Sciatic nerve (tissue), 2 donors: ENCODE measurements around the gene NANOGP8. TPM values are rescaled to one million over a fixed set of nuclear protein-coding genes. Genes with fewer than 3 reads are reported as not detected.

Experiments used
- ATAC-seq: fragments of 200-7000 bp; cut with Tn5 transposase; one replicate; pipeline ENCODE4 v1.9.1; 2020; ENCODE audit warnings: mild to moderate bottlenecking, moderate library complexity
- DNase-seq: peaks from one replicate; pipeline ENCODE4 v3.0.0-alpha.2; 2020; ENCODE audit warnings: low spot score
- intact Hi-C: fragments of 100-400 bp; cut with DNase I; formaldehyde crosslinking; loops from one replicate; pipeline ENCODE4 v1.14.2; 2022
- total RNA-seq: library from RNA; stranded (reverse); fragmentation: NEBNext Ultra II Directional; extraction: Animal tissue kit (Norgen Biotek cat#: 25700); gene quantifications from one replicate; pipeline ENCODE4 v1.2.1, GENCODE V29; 2021
- donor health status: DM: no; HTN: no; CAD: no.
- donor health status: DM: no; HTN: no; CAD: no.

The NANOGP8 gene
- total RNA-seq, 1 donor from 2014 or later, result 0.98 TPM

- intact Hi-C loops, result no loop called here
- ATAC-seq, result no peak
- DNase-seq, result no peak
Observed at GRCh38 chr15:35064576-35065190, 20.4 kb downstream of the NANOGP8 start.

DNA sequence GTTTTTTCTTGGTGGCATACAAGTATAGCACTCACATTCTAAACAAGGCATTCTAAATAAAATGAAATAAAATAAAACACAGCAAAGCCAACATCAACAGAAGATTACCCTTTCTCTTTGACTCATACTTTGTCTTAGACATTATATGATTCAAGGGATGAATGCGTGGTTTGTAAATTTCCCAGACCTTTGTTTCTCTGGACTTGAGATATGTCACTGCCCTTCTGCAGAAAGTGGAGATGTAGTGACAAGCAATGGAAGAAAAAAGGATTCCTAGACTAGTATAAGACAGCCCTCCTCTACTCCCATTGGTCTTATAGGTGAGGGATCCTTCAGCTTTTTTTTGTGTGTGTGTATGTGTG is 22.4 kb downstream of the NANOGP8 start:
- ATAC-seq (no peak), DNase-seq (no peak)
- intact Hi-C loops, result no loop called here

DNA sequence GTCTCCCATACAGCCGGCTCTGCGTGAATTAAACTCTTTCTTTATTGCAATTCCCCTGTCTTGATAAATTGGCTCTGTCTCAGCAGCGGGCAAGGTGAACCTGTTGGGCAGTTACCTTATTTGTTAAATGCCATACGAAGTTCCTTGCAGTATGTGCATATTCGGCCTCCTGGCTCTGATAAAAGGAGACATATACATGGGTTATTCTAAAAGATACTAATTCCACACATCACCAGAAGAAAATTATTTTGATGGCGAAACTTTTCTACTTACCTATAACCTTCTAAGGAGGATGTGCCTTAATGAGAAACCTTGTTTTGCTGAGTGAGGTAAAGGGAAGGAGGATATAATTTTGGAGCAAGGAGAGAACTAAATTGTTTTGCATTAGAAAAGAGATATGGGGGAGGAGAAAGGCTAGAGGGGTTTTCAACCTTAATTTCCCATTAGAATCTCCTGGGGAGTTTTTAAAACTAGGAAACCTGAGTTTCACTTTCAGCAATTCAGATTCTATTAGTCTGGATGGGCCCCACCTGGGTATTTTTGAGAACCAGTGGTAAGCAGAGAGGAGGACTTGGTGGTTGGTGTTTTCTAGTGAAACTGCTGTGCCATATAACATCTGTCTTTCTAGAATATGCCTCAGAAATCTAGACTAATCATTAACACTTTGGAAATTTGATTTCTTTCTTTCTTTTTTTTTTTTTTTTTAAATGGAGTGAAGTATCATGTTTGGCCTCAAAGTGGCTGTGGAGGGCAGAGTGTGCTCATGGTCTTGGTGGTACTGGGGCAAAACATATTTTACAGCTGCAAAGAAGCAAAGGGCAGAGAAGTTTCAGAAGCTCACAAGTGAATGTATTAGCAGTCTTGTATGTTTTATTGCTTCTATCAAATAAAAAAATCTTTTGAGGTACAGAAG is 23.0 kb downstream of the NANOGP8 start:
- DNase-seq (no peak), ATAC-seq (no peak)
- intact Hi-C loops, result no loop called here

GRCh38 chr15:35061161-35061824 is 23.8 kb downstream of the NANOGP8 start:
- ATAC-seq (no peak), DNase-seq (no peak)
- intact Hi-C loops, result no loop called here

DNA sequence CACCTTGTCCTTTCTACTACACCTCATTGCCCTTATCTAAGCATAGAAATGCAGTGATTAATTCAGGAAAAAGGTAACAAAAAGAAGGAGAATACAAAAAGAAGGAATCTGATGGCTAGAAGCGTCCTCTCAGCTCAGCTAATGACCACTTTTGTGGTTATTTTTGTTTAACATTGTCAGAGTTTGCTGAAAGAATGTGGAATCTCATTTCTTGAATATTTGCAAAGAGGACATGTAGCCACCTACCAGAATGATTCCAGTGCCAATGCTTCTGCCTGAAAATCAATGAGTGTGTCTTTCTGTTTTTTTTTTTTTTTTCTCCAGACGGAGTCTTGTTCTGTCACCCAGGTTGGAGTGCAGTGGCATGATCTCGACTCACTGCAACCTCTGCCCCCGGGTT is 24.5 kb downstream of the NANOGP8 start:
- ATAC-seq, result no peak
- intact Hi-C loops, result no loop called here

DNA sequence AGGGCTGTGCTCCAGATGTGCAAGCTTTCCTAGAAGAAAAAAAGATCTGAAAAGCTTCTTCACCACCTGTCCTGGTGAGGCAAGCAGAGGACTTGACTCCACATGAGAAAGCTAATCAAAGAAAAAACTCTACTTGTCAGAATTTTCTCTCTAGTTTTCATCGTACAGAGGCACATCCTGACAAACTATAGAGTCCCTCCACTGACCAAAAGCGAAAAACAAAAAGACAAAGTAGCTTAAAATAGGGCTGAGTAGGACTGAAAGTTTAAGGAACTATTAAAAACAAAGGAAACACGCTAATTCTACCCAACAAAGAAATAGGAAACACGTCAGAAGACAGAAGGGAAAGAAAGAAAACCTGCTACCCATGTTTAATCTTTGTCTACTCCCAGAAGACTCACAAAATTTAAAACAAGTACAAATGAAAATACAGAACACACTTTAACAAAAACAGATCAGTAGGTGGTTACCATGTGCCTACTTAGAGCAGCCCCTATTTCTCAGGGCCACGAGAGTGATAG is 26.5 kb downstream of the NANOGP8 start:
- intact Hi-C loops, result no loop called here
- DNase-seq (no peak), ATAC-seq (no peak)

More for the DNA sequence above, 24.5 kb downstream of the NANOGP8 start:
- no peak for DNase-seq

- intact Hi-C loops, result no loop called here
- ATAC-seq, result no peak
- no peak for DNase-seq
Observed at GRCh38 chr15:35055416-35056105, 29.5 kb downstream of the NANOGP8 start.

DNA sequence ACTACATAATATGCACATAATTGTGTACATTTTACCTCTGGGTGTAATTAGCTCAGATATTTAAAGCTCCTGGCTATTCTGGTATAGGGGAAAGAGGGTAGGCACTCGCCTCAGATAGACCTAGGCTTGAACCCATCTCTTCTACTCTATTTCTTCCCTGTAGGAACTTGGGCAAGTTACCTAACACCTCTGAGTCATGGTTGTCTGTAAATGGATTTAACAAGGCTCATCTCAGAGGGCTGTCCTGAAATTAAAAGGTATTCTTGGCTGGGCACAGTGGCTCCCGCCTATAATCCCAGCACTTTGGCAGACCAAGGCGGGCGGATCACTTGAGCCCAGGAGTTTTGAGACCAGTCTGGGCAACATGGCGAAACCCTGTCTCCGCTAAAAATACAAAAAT is 30.7 kb downstream of the NANOGP8 start:
- intact Hi-C loops, result no loop called here

DNA sequence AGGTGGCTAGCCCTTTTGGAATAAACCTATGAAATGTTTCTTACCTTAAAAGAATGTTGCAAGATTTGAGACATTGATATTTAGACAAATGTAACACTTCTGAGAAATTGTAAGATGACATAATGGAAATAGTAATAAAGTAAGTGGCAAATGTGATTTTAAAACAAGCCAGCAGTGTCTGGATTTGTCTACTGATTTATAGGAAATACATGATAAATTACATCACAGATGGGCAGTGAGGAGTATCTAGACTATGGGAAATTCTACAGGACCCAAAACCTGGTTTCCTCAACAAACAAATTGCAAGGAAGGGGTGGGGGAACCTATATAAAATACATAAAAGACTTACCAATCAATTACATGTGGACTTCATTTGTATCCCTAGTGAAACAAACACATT is 37.1 kb downstream of the NANOGP8 start:
- ATAC-seq, result no peak

More for the DNA sequence above, 30.7 kb downstream of the NANOGP8 start:
- DNase-seq (no peak), ATAC-seq (no peak)

GRCh38 chr15:35047528-35047927 is 37.6 kb downstream of the NANOGP8 start:
- ATAC-seq, result no peak

More for the DNA sequence above, 37.1 kb downstream of the NANOGP8 start:
- intact Hi-C loops, result no loop called here
- no peak for DNase-seq

DNA sequence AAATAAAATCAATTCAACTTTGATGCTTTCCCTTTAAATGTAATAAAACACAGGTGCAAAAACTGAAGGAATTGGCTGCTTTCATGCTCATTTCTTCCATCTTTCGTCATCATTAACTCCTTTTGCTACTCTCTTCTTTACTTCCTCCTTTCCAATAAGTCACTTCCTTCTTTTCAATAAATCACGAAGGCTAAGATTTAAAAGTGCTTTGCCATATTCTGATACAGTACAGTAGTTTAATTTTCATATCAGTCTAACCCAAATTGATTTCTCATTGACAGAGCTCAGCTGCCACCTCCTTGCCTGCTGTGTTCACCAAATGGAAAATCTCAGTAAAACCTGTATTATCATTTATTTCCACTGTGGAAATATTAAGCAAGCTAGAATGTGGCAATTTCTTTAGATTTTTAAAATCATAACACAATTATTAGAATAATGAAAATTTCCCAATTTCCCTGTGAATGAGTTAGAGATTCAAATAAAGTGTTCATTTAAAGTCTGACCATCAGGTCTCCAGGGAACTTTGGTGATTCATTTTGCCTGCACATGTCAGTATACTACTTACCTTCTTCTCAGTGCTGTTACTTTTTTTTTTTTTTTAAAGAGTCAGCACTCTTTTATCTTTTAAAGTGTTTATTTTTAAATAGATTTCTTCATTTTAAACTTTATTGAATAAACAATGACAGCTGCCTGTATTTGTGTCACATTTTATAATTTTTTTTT is 41.6 kb downstream of the NANOGP8 start:
- DNase-seq (no peak), ATAC-seq (no peak)
- intact Hi-C loops, result no loop called here

More at GRCh38 chr15:35047528-35047927, 37.6 kb downstream of the NANOGP8 start:
- DNase-seq, result no peak
- intact Hi-C loops, result no loop called here

DNA sequence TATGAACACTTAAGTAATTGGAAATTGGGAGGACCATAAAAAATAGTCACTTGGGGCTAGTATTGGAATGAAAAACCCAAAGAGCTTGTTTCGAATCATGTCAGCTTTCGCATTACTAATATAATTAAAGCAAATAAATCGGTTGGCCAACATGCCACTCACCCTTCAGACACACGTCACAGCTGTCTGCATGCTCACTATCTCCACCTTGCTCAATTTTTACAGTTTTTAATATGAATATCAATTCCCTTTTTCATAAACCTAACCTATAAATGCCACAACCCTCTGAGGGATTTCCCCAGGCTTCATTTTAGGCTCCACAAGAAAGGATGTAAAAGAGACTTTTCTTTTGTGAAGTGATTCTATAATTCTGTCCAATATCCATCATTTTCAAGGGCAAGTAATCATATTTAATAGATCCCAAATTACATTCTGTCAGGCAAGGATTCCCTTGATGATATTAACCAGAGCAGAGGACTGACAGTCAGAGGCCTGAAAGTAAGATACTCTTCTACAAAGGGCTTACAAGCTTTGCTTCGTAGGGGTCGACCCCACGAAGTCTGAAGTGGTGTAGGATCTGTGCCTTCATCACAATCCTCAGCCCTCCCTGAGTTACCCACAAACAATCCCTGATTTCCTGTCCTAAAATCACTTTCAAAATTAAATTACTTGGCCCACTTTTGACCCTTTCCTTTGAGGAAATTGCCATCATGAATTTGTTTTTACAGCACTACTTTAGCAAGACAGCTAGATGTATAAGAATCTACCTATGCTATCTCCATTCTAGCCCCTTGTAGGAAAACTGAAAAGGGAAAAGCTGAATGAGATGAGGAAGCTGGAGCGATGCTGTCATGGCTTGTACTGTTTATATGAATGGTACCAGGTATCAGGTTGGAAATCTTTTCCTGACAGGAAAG is 44.5 kb downstream of the NANOGP8 start:
- intact Hi-C loops, result no loop called here
- ATAC-seq (no peak), DNase-seq (no peak)

DNA sequence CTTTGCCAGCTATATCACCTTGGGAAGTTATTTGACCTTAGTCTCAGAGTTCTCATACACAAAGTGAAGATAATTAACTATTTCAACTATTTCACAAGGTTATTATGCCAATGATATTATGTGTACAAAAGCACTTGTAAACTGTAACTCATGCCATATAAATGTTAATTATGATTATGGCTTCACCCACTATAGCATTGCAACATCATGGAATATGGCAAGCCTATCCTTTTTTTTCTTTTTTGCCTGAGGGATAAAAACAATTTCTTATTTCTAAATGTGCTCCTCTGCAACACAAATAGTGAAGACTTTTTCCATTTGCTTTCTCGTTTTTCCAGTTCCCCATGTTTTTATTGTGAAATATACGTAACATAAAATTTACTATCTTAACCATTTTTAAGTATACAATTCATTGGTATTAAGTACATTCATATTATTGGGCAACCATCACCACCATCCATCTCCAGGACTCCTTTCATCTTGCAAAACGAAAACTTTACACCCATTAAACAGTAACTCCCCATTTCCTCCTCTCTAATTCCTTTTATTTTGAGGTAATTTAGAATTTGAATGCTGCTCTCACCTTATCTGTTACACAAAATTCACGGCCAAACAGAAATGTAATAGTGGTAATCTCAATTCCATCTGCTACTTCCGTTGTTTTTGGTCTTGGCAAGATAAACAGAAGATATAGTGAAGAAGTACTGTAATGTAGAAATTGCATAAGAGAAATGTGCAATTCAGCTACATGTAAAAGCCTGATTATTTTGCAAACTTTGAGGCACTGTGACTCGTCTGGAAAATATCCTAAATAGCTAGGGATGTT is 46.3 kb downstream of the NANOGP8 start:
- DNase-seq (no peak), ATAC-seq (no peak)
- intact Hi-C loops, result no loop called here
